Mesendoderm (in vitro differentiated cells): ENCODE data around the gene GNG12.

ENCODE experiments used
- DNase-seq: peaks from one replicate; pipeline ENCODE4 v3.0.0; 2013
- H2AK5ac ChIP-seq: 2 replicates; pipeline ENCODE4 v1.6.1; 2013; ENCODE audit warnings: low read length, inconsistent platforms
- H2BK120ac ChIP-seq: 2 replicates; pipeline ENCODE4 v1.6.1; 2013; ENCODE audit warnings: low read depth, mild to moderate bottlenecking, low read length, moderate library complexity, mixed read lengths
- H2BK15ac ChIP-seq: replicated peaks from 2 replicates; pipeline ENCODE4 v1.6.1; 2013; ENCODE audit warnings: low read depth, mild to moderate bottlenecking, moderate library complexity
- H2BK5ac ChIP-seq: 2 replicates; pipeline ENCODE4 v1.6.1; 2013; ENCODE audit warnings: low read length, inconsistent platforms
- H3K18ac ChIP-seq: 2 replicates; pipeline ENCODE4 v1.6.1; 2013; ENCODE audit warnings: mild to moderate bottlenecking, low read length, mixed read lengths
- H3K23ac ChIP-seq: one replicate; pipeline ENCODE4 v1.6.1; 2013; ENCODE audit warnings: low read length
- H3K27ac ChIP-seq: 2 replicates; pipeline ENCODE4 v1.5.1; 2013; ENCODE audit warnings: low read depth, mild to moderate bottlenecking, inconsistent platforms, low read length, moderate library complexity
- H3K27me3 ChIP-seq: 2 replicates; pipeline ENCODE4 v1.6.1; 2013; ENCODE audit warnings: low read length, control low read depth, mild to moderate bottlenecking, inconsistent platforms; ENCODE audit not compliant: insufficient read depth, poor library complexity
- H3K36me3 ChIP-seq: 2 replicates; pipeline ENCODE4 v1.6.1; 2013; ENCODE audit warnings: low read length, inconsistent platforms; ENCODE audit not compliant: control insufficient read depth, insufficient read depth
- H3K4ac ChIP-seq: one replicate; pipeline ENCODE4 v1.6.1; 2013; ENCODE audit warnings: low read depth, mild to moderate bottlenecking, low read length, moderate library complexity
- H3K4me1 ChIP-seq: 2 replicates; pipeline ENCODE4 v1.6.1; 2013; ENCODE audit warnings: low read depth, low read length, inconsistent platforms; ENCODE audit not compliant: control insufficient read depth
- H3K4me2 ChIP-seq: 2 replicates; pipeline ENCODE4 v1.6.1; 2013; ENCODE audit warnings: low read length
- H3K4me3 ChIP-seq: 2 replicates; pipeline ENCODE4 v1.5.1; 2013; ENCODE audit warnings: mild to moderate bottlenecking, low read length
- H3K56ac ChIP-seq: one replicate; pipeline ENCODE4 v1.6.1; 2013; ENCODE audit warnings: low read length
- H3K79me1 ChIP-seq: 2 replicates; pipeline ENCODE4 v1.6.1; 2013; ENCODE audit warnings: low read length, inconsistent platforms
- H3K79me2 ChIP-seq: 2 replicates; pipeline ENCODE4 v1.6.1; 2013; ENCODE audit warnings: mild to moderate bottlenecking, low read length; ENCODE audit not compliant: control insufficient read depth, insufficient read depth
- H3K9ac ChIP-seq: 2 replicates; pipeline ENCODE4 v1.6.1; 2013; ENCODE audit warnings: low read length, inconsistent platforms
- H4K5ac ChIP-seq: one replicate; pipeline ENCODE4 v1.6.1; 2013; ENCODE audit warnings: low read length
- H4K8ac ChIP-seq: one replicate; pipeline ENCODE4 v1.6.1; 2013; ENCODE audit warnings: low read depth, mild to moderate bottlenecking, control low read depth, low read length, moderate library complexity
- WGBS: extraction: QIAGEN DNeasy Blood & Tissue Kit; methylation state at CpG from one replicate; pipeline ENCODE4 v1.1.7; 2013; ENCODE audit warnings: low lambda C conversion rate, missing lambda C conversion rate; ENCODE audit not compliant: insufficient coverage; ENCODE audit errors: extremely low coverage; 5-methylcytosine and 5-hydroxymethylcytosine counted together

Gene GNG12

DNA sequence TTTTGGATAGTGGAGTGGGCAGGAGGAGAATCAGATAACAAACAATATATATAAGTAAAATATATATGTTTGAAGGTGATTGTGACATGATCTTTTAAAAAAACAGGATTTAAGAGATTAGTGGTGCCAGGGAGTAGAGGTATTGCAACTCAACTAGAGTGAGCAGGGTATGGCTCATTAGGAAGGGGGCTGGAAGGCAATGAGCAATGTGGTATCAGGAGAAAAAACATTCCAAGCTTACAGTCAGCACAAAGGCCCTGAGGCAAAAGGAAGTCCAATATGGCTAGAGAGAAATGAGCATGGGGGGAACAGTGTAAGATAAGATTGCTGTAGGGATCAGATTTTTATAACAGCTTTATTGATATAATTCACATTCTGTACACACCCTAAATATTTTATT is 153.6 kb downstream of the GNG12 start:
- no peaks in the 10 kb centered on the region for H3K36me3 ChIP-seq
- no peaks in the 10 kb centered on the region for H3K4me1 ChIP-seq
- H3K4me2 ChIP-seq: no peak overlapping the region
- H3K27ac ChIP-seq: no peak overlapping the region
- DNase-seq: no peak
- no peak overlapping the region for H2BK5ac ChIP-seq
- no peak overlapping the region for H3K23ac ChIP-seq
- no peak overlapping the region for H2BK120ac ChIP-seq
- H4K5ac ChIP-seq: no peak overlapping the region
- H3K79me2 ChIP-seq: no peaks in the 10 kb centered on the region
- no peak overlapping the region for H4K8ac ChIP-seq
- no peak overlapping the region for H3K4ac ChIP-seq
- H2BK15ac ChIP-seq: no peak overlapping the region
- no peak overlapping the region for H3K18ac ChIP-seq
- H3K56ac ChIP-seq: no peak overlapping the region
- no peak overlapping the region for H3K4me3 ChIP-seq
- no peaks in the 10 kb centered on the region for H3K27me3 ChIP-seq
- H3K9ac ChIP-seq: no peak overlapping the region
- H3K79me1 ChIP-seq: no peaks in the 10 kb centered on the region
- no peak overlapping the region for H2AK5ac ChIP-seq

GRCh38 chr1:67677930-67678329 is 155.3 kb downstream of the GNG12 start:
- H3K79me1 ChIP-seq: no peaks in the 10 kb centered on the region
- no peak overlapping the region for H3K27ac ChIP-seq
- no peak overlapping the region for H4K5ac ChIP-seq
- no peak overlapping the region for H3K23ac ChIP-seq
- H3K56ac ChIP-seq: no peak overlapping the region
- H3K18ac ChIP-seq: no peak overlapping the region
- no peak overlapping the region for H2BK5ac ChIP-seq
- no peaks in the 10 kb centered on the region for H3K27me3 ChIP-seq
- H3K36me3 ChIP-seq: no peaks in the 10 kb centered on the region
- no peak for DNase-seq
- H3K4me3 ChIP-seq: no peak overlapping the region
- no peak overlapping the region for H3K4me2 ChIP-seq
- no CpG with 5 or more reads among the region's 2 CpGs for WGBS
- H4K8ac ChIP-seq: no peak overlapping the region
- no peaks in the 10 kb centered on the region for H3K4me1 ChIP-seq
- H2BK120ac ChIP-seq: no peak overlapping the region
- no peak overlapping the region for H3K4ac ChIP-seq
- H3K79me2 ChIP-seq: no peaks in the 10 kb centered on the region
- no peak overlapping the region for H2AK5ac ChIP-seq
- no peak overlapping the region for H3K9ac ChIP-seq
- H2BK15ac ChIP-seq: no peak overlapping the region

DNA sequence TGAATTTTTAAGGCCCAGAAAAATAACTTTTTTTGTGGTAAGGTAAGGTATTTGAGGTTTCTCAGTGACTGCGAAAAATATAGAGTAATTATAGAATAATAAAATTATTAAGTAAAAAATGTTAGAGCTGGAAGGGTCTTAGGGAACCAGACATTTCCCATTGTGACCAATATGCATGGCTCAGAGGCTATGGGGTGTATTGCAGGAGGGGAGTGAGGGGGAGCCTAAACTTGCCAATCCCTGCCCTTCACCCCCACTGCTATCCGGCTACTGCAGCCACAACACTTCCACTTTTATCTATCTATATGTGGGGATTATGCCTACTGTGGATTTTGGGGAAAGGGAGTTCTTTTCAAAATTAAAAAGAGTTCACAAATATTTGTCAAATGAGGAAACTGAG is 155.9 kb downstream of the GNG12 start:
- Histone ChIP-seq H3K79me1 (no peaks in the 10 kb centered on the region), H3K79me2 (no peaks in the 10 kb centered on the region), H2BK5ac (no peak overlapping the region), H2AK5ac (no peak overlapping the region), H4K5ac (no peak overlapping the region), H3K4ac (no peak overlapping the region), H3K23ac (no peak overlapping the region), H3K27ac (no peak overlapping the region), H3K4me3 (no peak overlapping the region), H4K8ac (no peak overlapping the region), H3K4me1 (no peaks in the 10 kb centered on the region), H2BK120ac (no peak overlapping the region), H2BK15ac (no peak overlapping the region), H3K18ac (no peak overlapping the region), H3K4me2 (no peak overlapping the region), H3K9ac (no peak overlapping the region), H3K27me3 (no peaks in the 10 kb centered on the region), H3K56ac (no peak overlapping the region), H3K36me3 (no peaks in the 10 kb centered on the region)
- WGBS: 100% methylated on average over 1 of the region's 2 CpGs
- no peak for DNase-seq

- Histone ChIP-seq H3K27ac (no peak overlapping the region), H2AK5ac (no peak overlapping the region), H2BK5ac (no peak overlapping the region), H4K8ac (no peak overlapping the region), H3K36me3 (no peaks in the 10 kb centered on the region), H3K23ac (no peak overlapping the region), H3K27me3 (no peaks in the 10 kb centered on the region), H3K18ac (no peak overlapping the region), H4K5ac (no peak overlapping the region), H3K56ac (no peak overlapping the region), H2BK15ac (no peak overlapping the region), H3K4me2 (no peak overlapping the region), H2BK120ac (no peak overlapping the region), H3K79me1 (no peaks in the 10 kb centered on the region), H3K4me3 (no peak overlapping the region), H3K4me1 (no peaks in the 10 kb centered on the region), H3K79me2 (no peaks in the 10 kb centered on the region), H3K4ac (no peak overlapping the region), H3K9ac (no peak overlapping the region)
- DNase-seq: no peak
- WGBS: no CpG with 5 or more reads among the region's 2 CpGs
Observed at GRCh38 chr1:67676946-67677345, 156.3 kb downstream of the GNG12 start.

- Histone ChIP-seq H3K36me3 (no peaks in the 10 kb centered on the region), H2BK15ac (no peak overlapping the region), H3K9ac (no peak overlapping the region), H3K4me3 (no peak overlapping the region), H2BK120ac (no peak overlapping the region), H4K8ac (no peak overlapping the region), H2AK5ac (no peak overlapping the region), H3K18ac (no peak overlapping the region), H3K56ac (no peak overlapping the region), H3K4ac (no peak overlapping the region), H2BK5ac (no peak overlapping the region), H3K79me2 (no peaks in the 10 kb centered on the region), H3K4me1 (no peaks in the 10 kb centered on the region), H3K4me2 (no peak overlapping the region), H3K79me1 (no peaks in the 10 kb centered on the region), H3K27me3 (no peaks in the 10 kb centered on the region), H4K5ac (no peak overlapping the region), H3K23ac (no peak overlapping the region), H3K27ac (no peak overlapping the region)
- DNase-seq: no peak
- WGBS: no CpG with 5 or more reads among the region's 2 CpGs
Observed at GRCh38 chr1:67676287-67676686, 157.0 kb downstream of the GNG12 start.

DNA sequence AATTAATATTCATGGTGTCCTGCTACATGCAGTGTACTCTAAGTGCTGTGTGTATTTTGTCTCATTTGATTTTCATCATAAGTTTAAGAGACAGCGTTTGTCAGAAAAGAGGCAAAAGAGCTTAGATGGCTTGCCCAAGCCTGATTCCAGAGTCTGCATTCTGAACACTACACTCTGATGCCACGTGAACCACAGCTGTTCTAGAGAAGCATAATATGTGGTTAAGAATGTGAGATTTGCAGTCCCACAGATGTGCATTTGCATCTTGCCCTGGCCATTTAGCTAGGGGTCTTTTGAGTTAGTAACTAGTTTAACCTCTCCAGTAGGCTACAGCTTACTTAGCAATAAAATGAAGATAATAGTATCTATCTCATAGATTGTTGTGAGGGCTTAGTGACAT is 157.5 kb downstream of the GNG12 start:
- Histone ChIP-seq H3K23ac (no peak overlapping the region), H3K4me3 (no peak overlapping the region), H3K79me2 (no peaks in the 10 kb centered on the region), H4K8ac (no peak overlapping the region), H3K4ac (no peak overlapping the region), H3K27ac (no peak overlapping the region), H2BK120ac (no peak overlapping the region), H4K5ac (no peak overlapping the region), H3K36me3 (no peaks in the 10 kb centered on the region), H3K4me1 (no peaks in the 10 kb centered on the region), H3K27me3 (no peaks in the 10 kb centered on the region), H3K18ac (no peak overlapping the region), H2BK5ac (no peak overlapping the region), H3K79me1 (no peaks in the 10 kb centered on the region), H3K56ac (no peak overlapping the region), H3K9ac (no peak overlapping the region), H2BK15ac (no peak overlapping the region), H2AK5ac (no peak overlapping the region), H3K4me2 (no peak overlapping the region)
- no CpG with 5 or more reads among the region's 2 CpGs for WGBS
- DNase-seq: no peak
